ENCODE results near the gene DCP1B.

DCP1B gene

DNA sequence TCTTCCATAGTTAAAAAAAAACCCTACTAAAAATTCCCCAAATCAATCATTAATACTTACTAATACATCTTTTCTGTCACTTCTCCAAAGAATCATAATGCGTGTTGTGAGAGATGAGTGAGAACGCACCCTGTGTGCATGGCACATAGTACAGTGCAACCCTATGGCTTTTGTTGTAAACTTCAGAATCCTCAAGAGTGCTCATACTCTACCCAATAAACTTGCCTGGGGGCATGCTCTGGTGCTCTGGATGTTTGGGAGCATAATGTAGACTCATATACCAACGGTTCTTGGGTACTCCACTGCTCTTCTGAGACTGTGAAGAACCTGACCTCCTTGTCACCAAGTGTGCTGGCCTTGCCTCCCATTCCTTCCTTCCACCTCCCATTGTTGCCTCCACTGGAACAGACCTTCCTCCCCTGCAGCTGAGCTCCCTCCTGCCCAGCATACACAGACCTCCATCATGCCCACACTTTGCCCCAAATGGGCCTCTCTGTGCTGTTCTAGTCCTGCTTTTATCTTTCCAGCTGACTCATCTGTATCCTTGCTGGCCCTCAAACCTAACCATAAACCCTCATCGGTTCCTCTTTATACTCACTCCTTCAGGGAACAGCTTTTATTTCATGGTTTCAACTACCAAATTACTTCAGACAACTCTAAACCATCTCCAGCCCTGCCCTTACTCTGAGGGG lies 8.9 kb downstream of the DCP1B start:
- H3K9me3 Mint-ChIP-seq = no peaks in the 10 kb centered on the region
- ATAC-seq (peak; percentile 76), DNase-seq (no peak)
- peaks cover 12% of the 10 kb centered on the region for H3K4me1 Mint-ChIP-seq
- H3K27ac Mint-ChIP-seq = no peak overlapping the region
- H3K4me3 Mint-ChIP-seq = no peak overlapping the region
- H3K27me3 Mint-ChIP-seq = no peaks in the 10 kb centered on the region

DNA sequence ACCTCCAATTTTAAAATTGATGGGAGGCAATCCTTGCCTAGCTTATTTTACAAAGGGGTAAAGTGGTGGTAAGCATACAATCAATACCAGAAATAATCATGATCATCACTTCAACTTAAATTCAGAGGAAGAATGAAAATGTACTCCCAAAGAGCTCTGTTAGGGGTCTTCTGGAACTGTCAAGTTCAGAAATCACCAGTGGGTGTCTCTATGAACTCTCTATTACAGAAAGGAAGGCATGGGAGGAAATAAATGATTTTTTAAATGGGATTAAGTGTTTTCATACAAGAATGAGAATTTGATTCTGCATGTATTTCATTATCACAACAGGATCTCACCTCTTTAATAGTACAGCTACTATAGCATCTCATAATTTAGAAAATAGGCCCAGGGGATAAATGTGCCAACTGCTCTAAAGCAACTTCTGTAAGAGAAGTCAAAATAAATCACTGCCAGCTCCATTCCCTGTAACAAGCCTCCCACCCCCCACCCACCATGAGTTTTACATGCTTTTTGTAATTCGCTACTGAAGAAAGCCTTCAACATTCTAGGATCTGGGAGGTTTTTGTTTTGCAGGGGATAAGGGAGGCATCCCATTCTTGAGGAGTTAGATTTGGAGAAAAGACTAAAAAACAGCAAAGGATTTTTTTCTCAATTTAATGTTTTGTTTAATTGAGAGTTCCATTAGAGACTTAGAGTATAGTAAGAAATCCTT lies 9.7 kb downstream of the DCP1B start:
- no peak overlapping the region for H3K4me3 Mint-ChIP-seq
- no peak overlapping the region for H3K27ac Mint-ChIP-seq
- no peaks in the 10 kb centered on the region for H3K27me3 Mint-ChIP-seq

DNA sequence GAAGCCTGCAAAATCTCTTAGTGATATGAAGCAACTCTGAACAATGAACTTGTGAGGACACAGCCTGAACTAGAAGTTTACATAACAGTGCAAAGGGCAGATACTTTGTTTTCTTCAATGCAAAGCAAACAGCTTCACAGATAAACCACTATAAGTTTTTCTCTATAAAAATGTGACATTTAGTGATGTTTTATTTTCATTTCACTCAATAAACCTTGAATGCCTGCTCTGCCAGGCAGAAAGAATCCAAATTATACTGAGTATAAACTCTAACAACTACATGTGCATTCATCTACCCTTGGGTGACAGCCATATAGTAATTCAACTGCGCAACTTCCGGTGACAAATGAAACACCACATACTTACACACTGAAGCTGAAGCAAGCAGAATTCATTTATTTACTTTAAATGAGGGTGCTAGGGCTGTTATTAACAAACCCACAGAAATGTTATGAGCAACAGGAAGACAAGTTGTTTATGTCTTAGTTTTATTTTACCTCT lies 10.3 kb downstream of the DCP1B start:
- H3K9me3 Mint-ChIP-seq = no peaks in the 10 kb centered on the region
- no peak overlapping the region for H3K4me3 Mint-ChIP-seq
- H3K27me3 Mint-ChIP-seq = no peaks in the 10 kb centered on the region
- no peak for DNase-seq
- H3K27ac Mint-ChIP-seq = no peak overlapping the region
- peaks cover 12% of the 10 kb centered on the region for H3K4me1 Mint-ChIP-seq
- no peak for ATAC-seq

More for the DNA sequence above, 9.7 kb downstream of the DCP1B start:
- DNase-seq (no peak), ATAC-seq (no peak)
- H3K9me3 Mint-ChIP-seq = no peaks in the 10 kb centered on the region
- H3K4me1 Mint-ChIP-seq = peaks cover 12% of the 10 kb centered on the region

DNA sequence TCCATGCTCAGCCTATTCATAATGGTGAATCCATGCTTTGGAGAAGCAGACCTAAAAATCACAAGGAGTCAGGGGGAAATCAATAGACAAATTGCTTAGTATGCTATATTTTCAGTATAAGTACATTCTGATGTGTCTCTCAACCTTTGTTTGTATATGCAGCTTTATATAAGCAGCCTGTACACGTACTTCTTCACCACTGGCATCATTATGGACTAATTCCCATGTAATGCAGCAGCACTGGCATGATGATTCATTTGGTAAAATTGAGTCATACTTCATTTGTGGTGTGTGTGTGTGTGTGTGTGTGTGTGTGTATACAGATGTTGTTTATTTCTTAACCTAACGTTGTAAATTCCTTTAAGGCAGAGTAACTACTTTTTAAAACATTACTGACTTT lies 10.9 kb downstream of the DCP1B start:
- H3K4me3 Mint-ChIP-seq = no peak overlapping the region
- DNase-seq = no peak
- no peaks in the 10 kb centered on the region for H3K9me3 Mint-ChIP-seq
- peaks cover 12% of the 10 kb centered on the region for H3K4me1 Mint-ChIP-seq
- no peaks in the 10 kb centered on the region for H3K27me3 Mint-ChIP-seq
- no peak overlapping the region for H3K27ac Mint-ChIP-seq
- no peak for ATAC-seq

DNA sequence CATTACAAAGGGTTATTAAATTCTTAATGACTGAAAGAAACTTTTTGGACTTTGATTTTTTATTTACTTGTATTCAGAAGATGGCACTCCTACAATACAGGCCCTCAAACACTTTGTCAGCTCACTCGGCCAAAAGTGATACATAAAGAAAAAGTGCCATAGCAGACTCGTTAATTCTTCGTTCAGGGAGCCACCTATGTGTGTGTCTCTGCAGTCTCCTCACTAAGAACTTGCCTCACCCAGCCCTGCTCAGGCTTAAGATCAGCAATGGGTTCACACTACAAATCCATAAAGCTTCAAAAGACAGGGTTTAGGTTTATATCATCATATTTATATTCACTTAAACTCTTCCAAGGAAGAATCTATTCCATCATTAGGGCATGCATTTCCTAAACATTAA lies 11.5 kb downstream of the DCP1B start:
- no peak overlapping the region for H3K27ac Mint-ChIP-seq
- H3K27me3 Mint-ChIP-seq = no peaks in the 10 kb centered on the region
- H3K9me3 Mint-ChIP-seq = peaks cover 2 to 4% of the 10 kb centered on the region in 2 donors
- peaks cover 12% of the 10 kb centered on the region for H3K4me1 Mint-ChIP-seq
- ATAC-seq (no peak), DNase-seq (no peak)
- H3K4me3 Mint-ChIP-seq = no peak overlapping the region

DNA sequence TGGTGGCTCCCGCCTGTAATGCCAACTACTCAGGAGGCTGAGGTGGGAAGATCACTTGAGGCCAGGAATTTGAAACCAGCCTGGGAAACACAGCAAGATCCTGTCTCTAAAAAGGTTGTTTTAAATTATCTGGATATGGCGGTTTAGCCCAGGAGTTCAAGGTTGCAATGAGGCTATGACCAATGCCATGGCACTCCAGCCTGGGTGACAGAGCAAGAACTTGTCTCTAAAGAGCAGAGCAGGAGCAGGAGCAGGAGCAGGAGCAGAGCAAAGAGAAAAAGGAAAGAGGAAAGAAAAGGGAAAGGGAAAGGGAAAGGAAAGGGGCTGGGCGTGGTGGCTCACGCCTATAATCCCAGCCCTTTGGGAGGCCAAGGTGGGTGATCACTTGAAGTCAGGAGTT lies 15.1 kb downstream of the DCP1B start:
- Mint-ChIP-seq H3K27me3 (no peaks in the 10 kb centered on the region), H3K9me3 (peaks cover 18 to 27% of the 10 kb centered on the region in 2 donors), H3K4me3 (no peak overlapping the region), H3K4me1 (no peaks in the 10 kb centered on the region), H3K27ac (no peak overlapping the region)
- ATAC-seq (no peak), DNase-seq (no peak)

DNA sequence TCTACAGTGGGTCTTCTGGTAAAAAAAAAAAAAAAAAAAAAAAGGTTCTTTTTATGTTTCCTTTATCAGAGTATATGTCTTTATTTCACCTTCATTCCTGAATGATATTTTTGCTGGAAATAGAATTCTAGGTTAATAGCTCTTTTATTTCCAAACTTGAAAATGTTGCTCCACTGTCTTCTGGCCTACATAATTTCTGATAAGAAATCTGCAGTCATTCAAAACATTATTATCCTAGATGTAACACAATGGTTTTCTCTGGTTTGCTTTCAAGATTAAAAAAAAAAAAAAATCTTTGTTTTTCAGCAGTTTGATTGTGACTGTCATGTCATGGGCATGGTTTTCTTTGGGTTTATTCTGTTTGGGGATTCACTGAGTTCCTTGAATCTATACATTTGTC lies 19.5 kb downstream of the DCP1B start:
- Mint-ChIP-seq H3K4me3 (no peak overlapping the region), H3K4me1 (no peaks in the 10 kb centered on the region), H3K9me3 (peaks cover 18 to 27% of the 10 kb centered on the region in 2 donors), H3K27ac (no peak overlapping the region), H3K27me3 (no peaks in the 10 kb centered on the region)
- DNase-seq (no peak), ATAC-seq (no peak)

DNA sequence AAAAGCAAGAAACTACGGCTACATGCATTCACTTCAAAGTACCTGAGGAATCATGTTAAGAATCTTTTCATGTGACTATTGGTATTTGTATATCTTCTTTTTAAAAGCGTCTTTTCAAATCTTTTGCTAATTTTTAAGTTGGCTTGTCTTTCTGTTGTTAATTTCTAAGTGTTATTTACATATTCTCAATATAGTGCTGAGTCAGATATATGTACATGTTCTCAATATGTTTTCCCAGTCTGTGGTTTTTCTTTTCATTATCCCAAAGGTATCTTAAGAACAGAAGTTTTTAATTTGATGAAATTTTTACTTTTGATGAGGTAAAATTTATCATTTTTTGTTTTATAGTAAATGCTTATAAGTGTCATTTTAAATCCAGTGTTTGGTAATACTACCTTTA lies 24.0 kb downstream of the DCP1B start:
- no peak for DNase-seq
- no peaks in the 10 kb centered on the region for H3K27me3 Mint-ChIP-seq
- H3K9me3 Mint-ChIP-seq = peaks cover 6 to 7% of the 10 kb centered on the region in 2 donors
- H3K4me1 Mint-ChIP-seq = no peaks in the 10 kb centered on the region
- no peak for ATAC-seq
- H3K27ac Mint-ChIP-seq = no peak overlapping the region
- H3K4me3 Mint-ChIP-seq = no peak overlapping the region

DNA sequence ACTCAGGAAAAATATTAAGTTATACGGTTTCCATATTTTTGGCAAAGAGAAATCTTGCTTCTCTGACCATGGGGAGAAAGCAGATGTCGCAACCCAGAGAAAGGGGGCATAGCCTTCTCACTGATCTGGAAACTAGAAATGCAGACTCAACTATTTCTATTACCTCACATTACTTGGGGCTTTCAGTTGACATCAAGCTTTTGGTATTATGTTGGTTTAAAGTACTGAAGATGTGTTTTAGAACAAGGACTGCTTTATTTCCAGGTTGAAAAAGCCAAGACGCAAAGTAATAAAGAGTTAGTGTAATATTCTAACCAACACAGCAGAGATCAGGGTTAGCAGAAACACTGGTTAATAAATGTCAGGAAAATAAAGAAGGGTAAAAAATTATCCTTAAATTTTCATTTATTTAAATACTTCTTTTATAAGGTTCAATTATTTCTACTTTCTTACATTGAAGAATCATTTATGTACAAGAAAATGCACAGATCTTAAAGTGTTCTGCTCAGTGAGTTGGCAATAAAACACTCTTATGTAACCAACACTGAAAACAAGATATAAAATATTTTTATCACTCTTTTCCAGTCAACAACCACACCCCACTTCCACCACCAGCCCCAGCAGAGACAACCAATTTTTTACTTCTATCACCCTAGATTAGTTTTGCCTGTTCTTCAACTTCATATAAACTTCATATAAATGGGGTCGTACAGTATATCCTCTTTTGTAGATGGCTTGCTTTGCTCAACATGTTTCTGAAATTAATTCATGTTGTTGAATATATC lies 26.0 kb downstream of the DCP1B start:
- H3K27ac Mint-ChIP-seq = no peak overlapping the region
- no peaks in the 10 kb centered on the region for H3K4me1 Mint-ChIP-seq
- no peaks in the 10 kb centered on the region for H3K27me3 Mint-ChIP-seq
- H3K9me3 Mint-ChIP-seq = no peaks in the 10 kb centered on the region
- ATAC-seq (no peak), DNase-seq (no peak)
- H3K4me3 Mint-ChIP-seq = no peak overlapping the region

DNA sequence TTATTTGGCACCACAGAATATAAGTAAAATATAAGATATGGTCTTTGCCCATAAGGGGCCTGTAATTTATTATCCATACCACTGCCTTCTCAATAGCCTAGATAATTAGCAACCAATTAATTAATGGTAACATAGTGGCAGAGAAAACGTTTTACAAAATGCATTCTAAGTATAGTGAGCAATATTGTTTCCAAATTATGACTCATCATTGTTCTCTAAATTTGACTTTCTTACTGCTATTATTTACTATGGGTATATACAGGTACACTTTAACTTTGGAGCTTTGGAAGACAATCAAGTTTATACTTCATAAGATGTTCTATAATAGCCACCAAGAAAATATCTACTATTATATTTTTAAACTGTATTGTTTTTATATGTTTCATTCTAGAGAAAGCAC lies 26.7 kb downstream of the DCP1B start:
- DNase-seq (no peak), ATAC-seq (no peak)
- H3K4me1 Mint-ChIP-seq = no peaks in the 10 kb centered on the region
- H3K27me3 Mint-ChIP-seq = no peaks in the 10 kb centered on the region
- no peak overlapping the region for H3K27ac Mint-ChIP-seq
- H3K9me3 Mint-ChIP-seq = no peaks in the 10 kb centered on the region
- no peak overlapping the region for H3K4me3 Mint-ChIP-seq

DNA sequence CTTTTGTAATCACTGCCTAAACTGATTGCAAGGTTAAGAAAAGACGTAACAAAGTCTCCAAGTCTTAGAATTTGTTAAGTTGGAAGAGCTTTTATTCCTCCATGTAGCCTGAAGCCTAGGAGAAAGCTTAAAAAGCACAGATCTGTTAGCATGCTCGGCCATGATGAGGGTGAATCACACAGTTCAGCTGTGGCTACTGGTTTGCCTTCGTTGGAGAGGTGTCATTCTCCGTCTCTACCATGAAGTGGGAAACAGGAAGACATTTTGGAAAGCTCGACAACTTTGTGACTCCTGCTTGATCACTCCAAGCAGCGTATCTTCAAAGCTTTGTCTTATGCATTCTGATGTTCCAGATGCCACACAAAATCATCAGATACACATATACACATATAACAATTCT lies 27.1 kb downstream of the DCP1B start:
- ATAC-seq = no peak
- Mint-ChIP-seq H3K9me3 (no peaks in the 10 kb centered on the region), H3K4me3 (no peak overlapping the region)

DNA sequence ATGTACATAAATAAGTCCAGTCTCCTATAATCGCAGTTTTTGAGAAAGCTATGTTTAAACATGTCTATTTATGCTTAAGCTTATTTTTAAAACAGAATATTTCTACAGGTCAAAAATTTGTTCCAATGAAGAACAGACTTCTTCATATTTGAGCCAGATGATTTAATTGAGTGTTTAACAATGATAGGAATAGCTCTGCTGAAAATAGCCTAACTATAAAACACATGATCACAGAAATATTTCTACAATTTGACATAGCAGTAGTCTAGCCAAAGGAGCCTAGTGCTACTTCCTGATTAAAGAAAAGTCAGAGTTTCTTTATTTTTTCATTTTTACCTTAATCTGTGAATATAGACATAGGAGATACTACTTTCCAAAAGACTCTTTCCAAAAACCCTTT lies 29.4 kb downstream of the DCP1B start:
- H3K27ac Mint-ChIP-seq = no peak overlapping the region
- no peaks in the 10 kb centered on the region for H3K9me3 Mint-ChIP-seq
- no peak for DNase-seq
- no peaks in the 10 kb centered on the region for H3K27me3 Mint-ChIP-seq
- no peak overlapping the region for H3K4me3 Mint-ChIP-seq
- ATAC-seq = no peak
- H3K4me1 Mint-ChIP-seq = no peaks in the 10 kb centered on the region

More for the DNA sequence above, 27.1 kb downstream of the DCP1B start:
- H3K27me3 Mint-ChIP-seq = no peaks in the 10 kb centered on the region
- DNase-seq = no peak
- no peak overlapping the region for H3K27ac Mint-ChIP-seq
- H3K4me1 Mint-ChIP-seq = no peaks in the 10 kb centered on the region

DNA sequence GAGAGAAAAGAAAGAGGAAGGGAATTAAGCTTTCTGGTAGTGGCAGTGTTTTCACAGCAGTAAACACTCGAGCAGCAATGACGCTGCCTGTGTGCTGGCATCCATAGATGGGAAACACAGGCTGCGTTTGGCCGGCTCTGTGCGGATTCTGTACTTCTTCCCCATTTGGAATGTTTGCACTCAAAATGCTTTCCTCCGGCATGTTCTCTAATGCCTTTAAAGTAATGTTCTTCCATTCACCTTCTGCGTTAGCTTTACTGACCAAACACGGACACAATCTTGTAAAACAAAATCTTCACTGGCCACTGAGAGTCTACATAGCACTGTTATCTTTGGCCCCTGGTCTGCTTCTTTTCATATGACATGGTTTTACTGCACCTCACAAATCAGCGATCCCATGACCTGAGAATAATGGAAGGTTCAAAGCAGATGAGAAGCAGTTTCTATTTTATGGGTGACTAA lies 31.4 kb downstream of the DCP1B start:
- no peak overlapping the region for H3K4me3 Mint-ChIP-seq
- ATAC-seq = no peak
- no peak for DNase-seq
- peak overlapping the region in 1 of 2 donors; percentile 30 for H3K27ac Mint-ChIP-seq
- no peaks in the 10 kb centered on the region for H3K27me3 Mint-ChIP-seq
- no peaks in the 10 kb centered on the region for H3K4me1 Mint-ChIP-seq
- no peaks in the 10 kb centered on the region for H3K9me3 Mint-ChIP-seq

DNA sequence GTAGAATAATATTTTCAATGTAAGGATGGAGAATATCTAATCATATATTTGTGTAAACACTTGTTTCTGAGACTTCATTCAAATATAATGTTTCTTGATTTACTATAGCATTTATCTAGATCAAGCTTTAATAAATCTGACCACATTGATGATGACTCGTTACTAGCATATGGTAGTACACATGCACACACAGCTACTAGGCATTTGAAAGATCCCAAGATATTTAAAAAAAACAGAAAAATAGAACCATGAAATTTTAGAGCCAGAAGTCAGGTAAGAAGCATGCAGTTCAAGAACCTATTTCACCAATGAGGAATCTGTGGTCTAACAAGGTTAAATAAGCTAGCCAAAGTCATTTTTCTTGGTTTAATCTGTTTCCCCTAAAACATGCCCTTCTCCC lies 32.0 kb downstream of the DCP1B start:
- Mint-ChIP-seq H3K27me3 (no peaks in the 10 kb centered on the region), H3K27ac (no peak overlapping the region), H3K9me3 (no peaks in the 10 kb centered on the region), H3K4me1 (no peaks in the 10 kb centered on the region), H3K4me3 (no peak overlapping the region)
- no peak for ATAC-seq
- DNase-seq = no peak

DNA sequence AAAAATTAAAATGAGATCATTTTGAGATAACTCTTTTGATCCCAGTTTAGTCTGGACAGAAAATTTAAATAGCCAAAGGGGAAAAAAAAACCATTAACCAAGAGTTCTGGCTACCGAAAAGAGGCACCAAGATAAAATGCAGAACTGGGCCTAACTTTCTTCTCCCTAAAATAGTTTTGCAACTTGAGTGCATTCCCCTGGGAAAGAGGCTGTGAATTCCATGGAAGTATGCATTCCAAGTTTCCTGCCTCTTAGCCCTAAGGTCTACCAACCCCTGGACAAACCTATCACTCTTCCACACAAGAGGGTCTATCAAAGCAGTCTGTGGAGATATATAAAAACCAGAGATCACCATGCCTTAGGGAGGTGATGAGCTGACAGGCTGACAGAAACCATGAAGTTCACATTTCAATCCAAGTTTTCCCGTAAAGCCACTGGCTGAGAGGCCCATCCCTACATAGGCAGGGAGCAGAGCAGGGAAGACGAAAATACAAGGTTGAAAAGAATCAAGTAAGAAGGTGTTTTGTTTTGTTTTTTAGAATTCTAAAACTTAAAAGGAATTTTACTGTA lies 33.8 kb downstream of the DCP1B start:
- DNase-seq (no peak), ATAC-seq (no peak)
- Mint-ChIP-seq H3K4me1 (no peaks in the 10 kb centered on the region), H3K9me3 (no peaks in the 10 kb centered on the region), H3K27me3 (no peaks in the 10 kb centered on the region), H3K27ac (no peak overlapping the region), H3K4me3 (no peak overlapping the region)

Measured in stimulated activated naive CD8-positive, alpha-beta T cell treated with anti-CD3 and anti-CD28 coated beads, Interleukin-15, amount 100 ng/mL, for 72 hours (primary cell).